Activated CD8-positive, alpha-beta memory T cell treated with anti-CD3 and anti-CD28 coated beads for 36 hours (primary cell): Measurements from ENCODE around the gene KLHDC8A. TPM values are rescaled to one million over a fixed set of nuclear protein-coding genes. Genes with fewer than 3 reads are reported as not detected.

Source experiments
- CTCF ChIA-PET: fragments of 350-600 bp; sonication (Branson Sonifier 250); formaldehyde crosslinking; loops from one replicate; lab custom pipeline; 2021; ENCODE audit warnings: antibody characterized with exemption; lab: Charles Lee
- POLR2A ChIA-PET: fragments of 350-600 bp; sonication (Branson Sonifier 250); formaldehyde crosslinking; loops from one replicate; lab custom pipeline; 2021; ENCODE audit warnings: antibody characterized with exemption; lab: Charles Lee
- total RNA-seq, 2 experiments: library from RNA; stranded (reverse); gene quantifications; one replicate each; pipeline ENCODE4 v1.2.3, GENCODE V29; 2021

The KLHDC8A gene
- total RNA-seq, 2 experiments from 2014 or later: not detected

DNA sequence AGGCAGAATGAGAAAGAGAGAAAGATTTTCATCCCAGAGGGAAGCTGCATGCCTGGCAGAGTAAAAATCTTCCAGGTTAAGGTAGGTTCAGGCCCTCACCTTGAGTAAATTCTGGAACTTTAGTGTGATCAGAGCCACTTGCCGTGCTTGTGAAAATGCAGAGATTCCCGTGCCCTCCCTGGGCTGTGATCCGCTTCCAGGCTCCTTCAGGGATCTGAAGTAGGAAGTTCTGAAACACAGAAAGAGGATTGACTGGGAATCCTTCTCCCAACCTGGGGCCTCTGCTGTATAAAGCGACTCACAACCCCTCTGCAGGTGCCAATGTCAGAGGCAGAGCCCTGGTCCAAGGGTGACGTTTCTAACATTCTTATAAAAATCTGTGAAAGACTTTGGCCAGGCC, 61.8 kb downstream of the KLHDC8A start:
- ChIA-PET CTCF (interaction anchor here (1.2 to 3.2 kb wide), 4 partner anchors 10 to 41 kb away, joined by 3 to 11 read pairs (median 6); no protein-coding TSS in a partner anchor), POLR2A (no interaction called here)

DNA sequence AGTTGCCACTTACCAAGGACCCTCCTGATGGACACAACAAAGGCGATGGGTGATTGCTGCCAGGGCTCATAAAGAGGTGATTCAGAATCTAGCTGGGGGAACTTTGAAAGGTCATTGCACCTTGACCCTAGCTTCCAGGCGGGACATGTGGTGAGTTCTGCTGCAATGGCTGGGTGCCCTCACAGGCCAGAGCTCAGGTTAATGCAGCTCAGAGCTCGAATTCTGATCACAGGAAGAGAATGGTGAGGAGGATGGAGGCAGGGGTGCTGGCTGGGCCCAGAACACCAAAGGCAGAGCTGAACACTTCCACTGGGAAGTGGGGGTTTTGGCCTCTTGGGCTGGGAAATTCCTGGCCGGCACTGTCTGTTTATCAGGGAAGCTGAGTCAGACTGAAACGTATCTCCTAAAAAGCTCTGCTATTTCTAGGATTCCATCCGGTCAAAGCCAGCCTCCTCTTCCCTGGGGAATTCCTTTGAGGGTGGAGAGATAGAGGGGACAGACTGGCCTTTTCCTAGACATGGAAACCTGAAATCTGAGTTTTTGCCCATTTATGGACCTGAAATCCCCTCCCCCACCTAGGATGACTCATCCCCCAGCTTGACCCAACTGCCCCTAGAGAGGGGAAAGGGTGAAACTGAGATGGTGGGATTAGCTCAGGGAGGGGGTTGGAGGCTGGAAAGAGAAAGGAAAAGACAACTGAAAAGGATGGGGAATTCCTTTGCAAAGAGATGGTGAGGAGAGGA, 62.4 kb downstream of the KLHDC8A start:
- POLR2A ChIA-PET: no interaction called here
- CTCF ChIA-PET: interaction anchor here (0.7 to 3.2 kb wide), 4 partner anchors 11 to 42 kb away, joined by 3 to 11 read pairs (median 4); no protein-coding TSS in a partner anchor

DNA sequence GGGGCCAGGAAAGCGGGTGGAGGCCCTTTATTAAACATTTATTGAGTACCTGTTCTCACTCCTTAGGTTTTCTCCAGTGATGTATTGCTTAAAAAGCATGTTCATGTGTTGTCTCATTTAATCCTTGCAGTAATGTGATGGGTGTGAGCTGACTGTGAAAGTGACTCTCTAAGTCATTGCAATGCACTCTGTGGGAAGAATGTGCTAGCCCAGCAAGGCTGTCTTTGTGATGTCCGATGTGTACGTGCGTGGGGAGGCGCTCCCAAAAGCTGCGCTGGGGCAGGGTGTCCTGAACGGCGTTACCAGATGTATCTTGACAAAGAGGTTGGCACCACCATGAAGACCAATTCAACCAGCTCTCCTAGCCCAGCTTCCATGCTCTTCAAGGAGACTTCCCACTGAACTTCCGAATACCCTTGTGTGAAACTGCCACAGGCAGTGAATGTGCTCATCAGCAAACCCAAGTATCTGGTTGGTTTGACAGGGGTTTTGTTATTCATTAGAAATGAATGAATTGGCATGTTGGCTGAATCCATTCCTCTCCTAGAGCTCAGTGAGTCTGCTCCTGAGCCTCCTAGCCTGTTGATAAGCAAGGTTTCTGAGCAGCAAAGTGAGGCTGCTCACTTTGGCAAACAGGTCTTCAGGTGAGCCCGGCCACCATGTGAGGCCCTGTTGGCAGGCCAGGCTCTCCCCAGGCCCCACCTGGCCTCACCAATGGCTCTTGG, 63.2 kb downstream of the KLHDC8A start:
- ChIA-PET POLR2A (no interaction called here), CTCF (interaction anchor here (1.5 to 3.2 kb wide), 2 partner anchors 20 to 32 kb away, joined by 4 to 11 read pairs; no protein-coding TSS in a partner anchor)

DNA sequence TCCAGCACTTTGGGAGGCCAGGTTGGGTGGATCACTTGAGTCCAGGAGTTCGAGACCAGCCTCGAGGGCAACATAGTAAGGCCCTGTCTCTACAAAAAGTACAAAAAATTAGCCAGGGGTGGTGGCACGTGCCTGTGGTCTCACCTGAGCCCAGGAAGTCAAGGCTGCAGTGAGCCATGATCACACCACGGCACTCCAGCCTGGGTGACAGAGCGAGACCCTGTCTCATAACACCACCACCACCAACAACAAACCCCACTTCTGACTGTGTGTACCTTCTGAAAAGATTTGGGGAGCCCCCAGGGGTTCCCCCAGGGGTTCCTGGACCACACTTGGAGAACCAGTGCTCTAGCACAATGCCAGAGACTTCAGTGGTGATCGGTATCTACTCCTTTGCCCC, 65.1 kb downstream of the KLHDC8A start:
- ChIA-PET POLR2A (no interaction called here), CTCF (interaction anchor here (1.5 kb wide), 1 partner anchor 34 kb away, joined by 4 read pairs; no protein-coding TSS in a partner anchor)

DNA sequence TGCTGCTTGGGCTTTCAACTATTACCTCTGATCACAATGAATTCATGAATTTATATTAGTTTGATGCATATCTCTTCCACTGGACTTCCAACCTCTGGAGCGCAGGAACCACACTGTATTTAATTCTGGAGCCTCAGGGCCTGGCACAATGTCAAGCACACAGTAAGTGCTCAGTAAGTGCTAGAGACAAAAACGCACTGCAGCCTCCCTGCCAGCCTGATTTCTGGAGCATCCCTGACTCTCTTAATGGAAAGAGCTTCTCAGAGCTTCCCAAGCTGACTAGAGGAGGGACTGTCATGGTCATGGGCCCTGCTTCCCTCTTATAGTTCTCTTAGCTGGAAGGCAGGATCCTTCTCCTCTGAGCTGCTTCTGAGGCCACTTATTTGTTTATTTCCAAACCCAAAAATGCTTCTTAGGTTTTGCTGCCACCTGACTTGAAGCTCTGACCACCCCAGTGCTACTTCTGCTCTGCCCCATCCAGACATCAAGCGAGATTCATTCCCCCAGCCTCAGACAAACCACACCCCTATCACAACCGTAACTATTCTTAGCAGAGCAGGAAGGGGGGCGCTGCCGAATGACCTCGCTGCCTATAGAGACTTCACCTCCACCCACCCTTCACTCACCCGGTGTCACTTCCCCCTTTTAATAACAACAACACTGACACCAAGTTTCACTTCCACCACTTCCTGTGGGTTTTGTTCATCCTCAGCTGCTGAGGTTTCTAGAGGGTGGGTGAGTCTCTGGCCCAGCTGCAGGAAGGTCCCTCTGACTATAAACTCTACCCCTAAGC, 68.8 kb downstream of the KLHDC8A start:
- POLR2A ChIA-PET: interaction anchor here (0.5 to 1.0 kb wide), 2 partner anchors 31 to 33 kb away, joined by 4 read pairs; partner anchors contain the start of gene NUAK2
- CTCF ChIA-PET: interaction anchor here (0.6 to 21.8 kb wide), 7 partner anchors 10 to 298 kb away, joined by 3 to 489 read pairs (median 4); partner anchors contain the start of genes NUAK2 and TMCC2

DNA sequence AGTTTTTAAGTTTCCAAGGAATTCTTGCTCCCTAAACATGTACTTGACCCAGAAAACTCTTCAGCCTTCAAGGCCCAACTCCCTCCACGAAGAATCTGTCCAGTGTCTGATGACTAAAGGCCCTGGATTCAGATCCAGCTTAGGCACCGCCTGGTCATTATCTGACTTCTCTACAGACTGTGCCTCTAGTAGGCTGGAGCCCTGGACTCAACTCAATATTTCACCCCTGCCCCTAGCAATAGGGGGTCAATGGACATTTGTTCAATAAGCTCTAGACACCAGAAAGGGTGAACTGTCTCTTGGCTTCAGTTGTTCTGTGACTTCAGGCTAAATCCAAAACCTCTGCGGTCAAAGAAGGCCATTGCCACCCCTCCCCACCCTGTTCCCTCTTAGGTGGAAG, 69.6 kb downstream of the KLHDC8A start:
- CTCF ChIA-PET: interaction anchor here (1.2 to 21.8 kb wide), 4 partner anchors 11 to 37 kb away, joined by 3 to 489 read pairs (median 30); partner anchors contain the start of gene NUAK2
- POLR2A ChIA-PET: no interaction called here

DNA sequence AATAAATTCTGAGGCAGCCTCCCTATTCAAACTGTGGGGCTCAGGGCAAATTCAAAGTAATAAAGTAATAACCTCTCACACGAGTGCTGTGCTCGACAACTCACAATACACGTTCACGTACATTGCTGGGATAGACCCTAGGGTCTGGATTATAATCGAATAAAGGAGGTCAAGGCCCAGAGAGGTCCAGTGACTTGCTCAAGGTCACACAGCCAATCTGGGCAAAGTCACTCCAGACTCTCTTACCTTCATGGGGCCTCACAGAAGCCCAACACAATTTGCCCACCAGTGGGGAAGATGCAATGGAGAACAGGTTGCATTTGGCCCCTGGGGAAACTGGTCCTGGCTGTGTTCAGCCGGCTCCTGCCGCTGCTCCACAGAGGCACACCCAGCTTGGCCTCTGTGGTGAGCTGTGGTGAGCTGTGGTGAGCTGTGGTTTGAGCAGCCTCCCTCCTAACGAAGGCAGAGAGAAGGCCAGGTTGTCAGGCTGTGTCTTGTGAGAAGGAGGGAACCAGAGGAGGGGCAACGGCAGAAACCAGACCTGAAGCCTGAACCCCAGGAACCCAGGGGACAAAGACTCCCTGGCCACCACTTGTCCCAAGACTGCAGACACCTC, 70.3 kb downstream of the KLHDC8A start:
- ChIA-PET POLR2A (interaction anchor here (0.6 to 2.0 kb wide), 3 partner anchors 13 to 1928 kb away, joined by 4 to 8 read pairs (median 6); no protein-coding TSS in a partner anchor), CTCF (interaction anchor here (0.7 to 21.8 kb wide), 6 partner anchors 12 to 257 kb away, joined by 3 to 489 read pairs (median 4); partner anchors contain the start of gene NUAK2)

Other genes with a start within 250 kb of the KLHDC8A start
- 10 to 100 TPM; 25.9 to 27.1 TPM for gene RBBP5, start 234.9 kb downstream of the KLHDC8A start, total RNA-seq
- 10 to 100 TPM; 18.0 to 18.1 TPM for gene DSTYK, start 145.2 kb downstream of the KLHDC8A start, total RNA-seq
- gene TMCC2, start 129.0 kb downstream of the KLHDC8A start, total RNA-seq: 10 to 100 TPM; 11.4 to 11.8 TPM
- gene NUAK2, start 35.2 kb downstream of the KLHDC8A start, total RNA-seq: 1 to 10 TPM; 1.3 to 1.6 TPM
- gene LEMD1, start 65.1 kb upstream of the KLHDC8A start, total RNA-seq: under 1 TPM in 1 of 2 experiments, not detected in 1; 0.57 TPM
- under 1 TPM; 0.06 to 0.15 TPM for gene BLACAT1, start 99.1 kb upstream of the KLHDC8A start, total RNA-seq
- 1 to 10 TPM; 2.3 to 2.5 TPM for gene CDK18, start 147.7 kb upstream of the KLHDC8A start, total RNA-seq